Cardiac muscle cell (in vitro differentiated cells and primary cell): ENCODE results near the gene SLC24A3. TPM values are rescaled to one million over a fixed set of nuclear protein-coding genes. Genes with fewer than 3 reads are reported as not detected.

ENCODE experiments used
- DNase-seq, 2 donors: peaks; one replicate each; pipeline versions ENCODE4 v3.0.0 to v3.0.0-alpha.2; 2010 to 2017; ENCODE audit warnings: low read depth in 1 of 2, low spot score in 1 of 2
- H3K27ac ChIP-seq: fragments of 200-600 bp; sonication (generic); 2 replicates; pipeline ENCODE4 v1.5.1; 2016
- H3K27me3 ChIP-seq: fragments of 200-600 bp; sonication (generic); 2 replicates; pipeline ENCODE4 v1.6.0; 2016; ENCODE audit warnings: control low read depth
- H3K36me3 ChIP-seq: fragments of 200-600 bp; sonication (generic); 2 replicates; pipeline ENCODE4 v1.5.1; 2016; ENCODE audit warnings: control low read depth
- H3K4me1 ChIP-seq: fragments of 200-600 bp; sonication (generic); 2 replicates; pipeline ENCODE4 v1.8.1; 2017; ENCODE audit warnings: low read depth, mild to moderate bottlenecking, mixed run types
- H3K4me3 ChIP-seq: fragments of 200-600 bp; sonication (generic); 2 replicates; pipeline ENCODE4 v1.5.1; 2016; ENCODE audit warnings: mild to moderate bottlenecking
- H3K9me3 ChIP-seq: fragments of 200-600 bp; sonication (generic); 2 replicates; pipeline ENCODE4 v1.5.1; 2017; ENCODE audit warnings: low read depth, mild to moderate bottlenecking, control low read depth
- polyA plus RNA-seq: library from polyadenylated mRNA; unstranded; fragments of >200 nt; fragmentation: Nextera tagmentation; extraction: Ambion mirVana; gene quantifications from 2 replicates; pipeline ENCODE4 v1.2.1, GENCODE V29; 2016
- total RNA-seq: library from RNA; depleted of rRNA; stranded (reverse); fragments of >200 nt; gene quantifications from 2 replicates; pipeline ENCODE4 v1.2.3, GENCODE V29; 2016
- TF ChIP-seq, protein P1 (sequence below): IDR thresholded peaks from 2 replicates; pipeline ENCODE4 v1.5.1; 2012; ENCODE audit warnings: low read depth, mild to moderate bottlenecking, low read length

The SLC24A3 gene
- total and polyA plus RNA-seq, 2 experiments from 2014 or later = 1.6 to 1.7 TPM

DNA sequence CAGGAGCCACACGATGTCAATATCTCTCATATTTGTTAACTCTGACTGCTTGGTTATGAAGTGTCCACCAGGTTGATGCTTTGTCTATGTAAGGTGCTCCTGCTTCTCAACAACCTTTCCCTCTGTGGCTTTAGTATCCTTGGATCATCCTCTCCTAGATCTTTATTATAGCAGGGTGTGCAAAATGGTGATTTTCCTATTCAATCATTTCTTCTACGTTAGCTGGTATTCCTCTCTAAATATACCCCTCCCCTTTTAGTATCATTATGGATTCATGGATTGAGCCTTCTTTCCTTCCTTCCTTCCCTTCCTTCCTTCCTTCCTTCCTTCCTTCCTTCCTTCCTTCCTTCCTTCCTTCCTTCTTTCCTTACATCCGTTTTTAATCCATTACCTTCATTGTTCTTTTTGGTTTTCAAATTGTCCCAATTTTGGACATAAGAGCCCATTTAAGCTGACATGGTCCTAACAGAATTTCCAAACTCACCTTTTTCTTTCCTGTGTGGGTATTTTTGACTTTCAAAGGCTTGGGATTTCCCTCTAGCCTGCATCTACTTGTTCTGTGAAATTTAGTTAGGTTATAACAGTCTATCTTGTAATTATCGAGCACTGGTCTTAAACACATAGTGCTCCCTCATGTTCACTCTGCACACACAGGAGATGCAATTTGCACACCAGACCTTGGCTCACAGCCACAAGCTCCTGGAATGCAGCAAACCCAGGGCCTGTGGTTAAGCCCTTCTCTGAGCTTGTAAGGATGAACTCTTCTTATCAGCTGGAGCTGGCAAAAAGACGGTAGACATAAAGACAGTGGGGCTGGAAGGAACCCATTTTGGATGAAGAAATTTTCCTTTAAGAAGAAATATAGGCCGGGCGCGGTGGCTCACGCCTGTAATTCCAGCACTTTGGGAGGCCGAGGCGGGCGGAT is 109.9 kb downstream of the SLC24A3 start:
- TF ChIP-seq, protein P1, sequence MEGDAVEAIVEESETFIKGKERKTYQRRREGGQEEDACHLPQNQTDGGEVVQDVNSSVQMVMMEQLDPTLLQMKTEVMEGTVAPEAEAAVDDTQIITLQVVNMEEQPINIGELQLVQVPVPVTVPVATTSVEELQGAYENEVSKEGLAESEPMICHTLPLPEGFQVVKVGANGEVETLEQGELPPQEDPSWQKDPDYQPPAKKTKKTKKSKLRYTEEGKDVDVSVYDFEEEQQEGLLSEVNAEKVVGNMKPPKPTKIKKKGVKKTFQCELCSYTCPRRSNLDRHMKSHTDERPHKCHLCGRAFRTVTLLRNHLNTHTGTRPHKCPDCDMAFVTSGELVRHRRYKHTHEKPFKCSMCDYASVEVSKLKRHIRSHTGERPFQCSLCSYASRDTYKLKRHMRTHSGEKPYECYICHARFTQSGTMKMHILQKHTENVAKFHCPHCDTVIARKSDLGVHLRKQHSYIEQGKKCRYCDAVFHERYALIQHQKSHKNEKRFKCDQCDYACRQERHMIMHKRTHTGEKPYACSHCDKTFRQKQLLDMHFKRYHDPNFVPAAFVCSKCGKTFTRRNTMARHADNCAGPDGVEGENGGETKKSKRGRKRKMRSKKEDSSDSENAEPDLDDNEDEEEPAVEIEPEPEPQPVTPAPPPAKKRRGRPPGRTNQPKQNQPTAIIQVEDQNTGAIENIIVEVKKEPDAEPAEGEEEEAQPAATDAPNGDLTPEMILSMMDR = no peak
- no peaks in the 10 kb centered on the region for H3K36me3 ChIP-seq
- DNase-seq = no peak
- no peaks in the 10 kb centered on the region for H3K27me3 ChIP-seq
- H3K9me3 ChIP-seq = no peaks in the 10 kb centered on the region
- no peak overlapping the region for H3K4me3 ChIP-seq
- H3K4me1 ChIP-seq = no peaks in the 10 kb centered on the region
- H3K27ac ChIP-seq = no peak overlapping the region

DNA sequence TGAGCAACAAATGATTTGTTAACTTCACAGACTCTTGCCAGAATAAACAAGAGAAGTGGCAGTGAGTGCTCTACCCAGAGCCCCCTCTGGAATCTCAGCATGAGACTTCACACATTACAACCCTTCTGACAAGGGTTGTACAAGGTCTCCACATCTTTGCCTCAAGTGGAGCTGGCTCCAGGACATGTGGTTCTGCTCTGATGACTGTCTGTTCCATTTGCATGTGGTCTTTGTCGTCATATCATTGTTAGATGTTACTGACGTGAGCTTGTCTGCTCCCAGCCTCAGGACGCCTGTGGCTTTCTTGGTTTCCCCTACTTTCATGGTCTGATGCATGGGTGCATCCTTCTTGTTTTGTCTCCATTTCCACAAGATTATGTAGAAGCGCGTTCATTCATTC is 115.0 kb downstream of the SLC24A3 start:
- TF ChIP-seq, protein P1 = no peak

DNA sequence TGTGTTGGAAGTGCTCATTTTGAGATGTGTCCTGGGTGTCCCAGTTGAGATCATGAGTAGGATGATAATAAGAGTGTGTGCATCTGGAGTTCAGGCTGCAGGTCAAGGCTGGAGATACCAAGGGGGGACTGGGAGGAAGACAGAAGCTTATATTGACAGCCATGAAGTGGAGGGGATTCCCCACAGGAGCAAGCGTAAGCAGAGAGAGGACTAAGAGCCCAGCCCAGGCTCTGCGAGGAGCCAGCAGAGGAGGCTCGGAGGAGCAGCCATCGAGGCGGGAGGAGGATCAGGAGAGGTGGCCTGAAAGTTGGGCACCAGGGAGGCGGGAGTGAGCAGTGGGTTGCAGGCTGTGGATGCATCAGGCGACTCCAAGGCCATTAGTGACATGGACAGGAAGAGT is 116.2 kb downstream of the SLC24A3 start:
- Histone ChIP-seq H3K36me3 (no peaks in the 10 kb centered on the region), H3K9me3 (no peaks in the 10 kb centered on the region), H3K4me1 (no peaks in the 10 kb centered on the region), H3K4me3 (no peak overlapping the region), H3K27ac (no peak overlapping the region), H3K27me3 (no peaks in the 10 kb centered on the region)
- DNase-seq = no peak
- TF ChIP-seq, protein P1 = no peak

More for the DNA sequence above, 115.0 kb downstream of the SLC24A3 start:
- no peaks in the 10 kb centered on the region for H3K27me3 ChIP-seq
- H3K9me3 ChIP-seq = no peaks in the 10 kb centered on the region
- no peaks in the 10 kb centered on the region for H3K4me1 ChIP-seq
- H3K36me3 ChIP-seq = no peaks in the 10 kb centered on the region
- DNase-seq = no peak
- no peak overlapping the region for H3K27ac ChIP-seq
- H3K4me3 ChIP-seq = no peak overlapping the region

- Histone ChIP-seq H3K36me3 (no peaks in the 10 kb centered on the region), H3K4me3 (no peak overlapping the region), H3K4me1 (no peaks in the 10 kb centered on the region), H3K27me3 (no peaks in the 10 kb centered on the region), H3K9me3 (no peaks in the 10 kb centered on the region), H3K27ac (no peak overlapping the region)
- DNase-seq = no peak
- TF ChIP-seq, protein P1 = no peak
Observed at GRCh38 chr20:19330038-19330437, 117.6 kb downstream of the SLC24A3 start.

DNA sequence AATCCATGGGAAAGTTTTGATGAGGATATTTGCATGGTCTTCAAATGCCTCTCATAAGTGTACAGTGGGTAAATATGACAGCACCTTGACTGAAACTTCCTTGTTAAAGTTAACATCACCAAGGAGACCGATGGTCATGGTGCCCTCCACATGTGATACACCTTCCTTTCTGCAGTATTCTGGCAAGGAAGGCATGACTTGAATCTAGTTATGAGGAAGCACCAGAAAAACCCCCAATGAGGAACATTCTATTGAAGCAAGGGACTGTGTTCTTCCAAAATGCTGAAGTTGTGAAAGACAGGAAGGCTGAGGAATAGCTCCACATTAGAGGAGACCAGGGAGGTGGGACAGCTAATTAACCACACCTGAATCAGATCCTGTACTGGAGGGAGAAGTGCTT is 118.3 kb downstream of the SLC24A3 start:
- no peaks in the 10 kb centered on the region for H3K27me3 ChIP-seq
- no peak for DNase-seq
- H3K4me1 ChIP-seq = no peaks in the 10 kb centered on the region
- no peak overlapping the region for H3K27ac ChIP-seq
- H3K36me3 ChIP-seq = no peaks in the 10 kb centered on the region
- TF ChIP-seq, protein P1 = no peak
- H3K9me3 ChIP-seq = no peaks in the 10 kb centered on the region
- no peak overlapping the region for H3K4me3 ChIP-seq
